Endodermal cell (in vitro differentiated cells): ENCODE results near the gene ERLIN1. TPM values are rescaled to one million over a fixed set of nuclear protein-coding genes. Genes with fewer than 3 reads are reported as not detected.

ENCODE experiments used
- DNase-seq: peaks from one replicate; pipeline ENCODE4 v3.0.0-alpha.2; 2017
- H3K27ac ChIP-seq: 2 replicates; pipeline ENCODE4 v1.5.1; 2013; ENCODE audit warnings: mild to moderate bottlenecking, low read depth, low read length, moderate library complexity
- H3K27me3 ChIP-seq: 2 replicates; pipeline ENCODE4 v1.6.1; 2013; ENCODE audit warnings: mild to moderate bottlenecking, low read length, moderate library complexity; ENCODE audit not compliant: insufficient read depth, control insufficient read depth, poor library complexity, severe bottlenecking
- H3K36me3 ChIP-seq: 2 replicates; pipeline ENCODE4 v1.7.0; 2013; ENCODE audit warnings: mild to moderate bottlenecking, low read length, moderate library complexity; ENCODE audit not compliant: control insufficient read depth, insufficient read depth
- H3K4me1 ChIP-seq: one replicate; pipeline ENCODE4 v1.7.0; 2013; ENCODE audit warnings: low read length; ENCODE audit not compliant: control insufficient read depth, insufficient read depth
- H3K4me3 ChIP-seq: 2 replicates; pipeline ENCODE4 v1.5.1; 2013; ENCODE audit warnings: mild to moderate bottlenecking, low read length, moderate library complexity
- H3K9ac ChIP-seq: 2 replicates; pipeline ENCODE4 v1.6.1; 2013; ENCODE audit warnings: mild to moderate bottlenecking, low read length, moderate library complexity; ENCODE audit not compliant: poor library complexity, severe bottlenecking; ENCODE audit errors: extremely low read depth
- H3K9me3 ChIP-seq: 2 replicates; pipeline ENCODE4 v1.6.1; 2013; ENCODE audit warnings: mild to moderate bottlenecking, low read length, moderate library complexity; ENCODE audit not compliant: control insufficient read depth
- H3K27ac Mint-ChIP-seq: 2 replicates; pipeline ENCODE4 v1.8.0; 2020; ENCODE audit warnings: mixed read lengths
- H3K27me3 Mint-ChIP-seq: 2 replicates; pipeline ENCODE4 v1.8.0; 2021; ENCODE audit warnings: mild to moderate bottlenecking, mixed read lengths; ENCODE audit not compliant: insufficient read depth
- H3K36me3 Mint-ChIP-seq: 2 replicates; pipeline ENCODE4 v1.8.0; 2020; ENCODE audit warnings: low read depth, mixed read lengths
- H3K4me1 Mint-ChIP-seq: 2 replicates; pipeline ENCODE4 v1.8.0; 2020; ENCODE audit warnings: mixed read lengths
- H3K4me3 Mint-ChIP-seq: 2 replicates; pipeline ENCODE4 v1.8.0; 2020; ENCODE audit warnings: mild to moderate bottlenecking, moderate library complexity, mixed read lengths
- H3K9me3 Mint-ChIP-seq: 2 replicates; pipeline ENCODE4 v1.8.0; 2020; ENCODE audit warnings: mild to moderate bottlenecking, mixed read lengths
- CTCF ChIP-seq: fragments of 200-600 bp; sonication (generic); conservative IDR thresholded peaks from 2 replicates; pipeline ENCODE4 v1.5.0; 2021; ENCODE audit warnings: antibody characterized with exemption, mild to moderate bottlenecking
- WGBS, 2 experiments: methylation state at CpG; one replicate each; pipeline versions ENCODE4 v1.1.5 to v1.1.7; 2013; ENCODE audit warnings: missing lambda C conversion rate in 2 of 2, mixed read lengths in 1 of 2; ENCODE audit not compliant: insufficient coverage in 1 of 2, insufficient read length in 1 of 2; 5-methylcytosine and 5-hydroxymethylcytosine counted together
- total RNA-seq, 2 donors: library from RNA; stranded (reverse); fragmentation: NEBNext Ultra II Directional in 1 of 2; extraction: Animal tissue kit (Norgen Biotek cat#: 25700) in 1 of 2; gene quantifications; 2 replicates in 1 of 2; 3 replicates in 1 of 2; pipeline ENCODE4 v1.2.1, GENCODE V29; 2021

The ERLIN1 gene
- total RNA-seq, 2 donors from 2014 or later = 35.0 to 42.6 TPM

- H3K9ac ChIP-seq = no peak overlapping the region
- no peaks in the 10 kb centered on the region for H3K27me3 ChIP-seq
- no peak for TF ChIP-seq CTCF
- Mint-ChIP-seq H3K4me1 (no peaks in the 10 kb centered on the region), H3K27me3 (no peaks in the 10 kb centered on the region), H3K36me3 (no peaks in the 10 kb centered on the region), H3K4me3 (no peak overlapping the region), H3K27ac (no peak overlapping the region), H3K9me3 (no peaks in the 10 kb centered on the region)
- no peaks in the 10 kb centered on the region for H3K9me3 ChIP-seq
- H3K4me1 ChIP-seq = no peaks in the 10 kb centered on the region
- no peak for DNase-seq
- no peak overlapping the region for H3K4me3 ChIP-seq
- no peaks in the 10 kb centered on the region for H3K36me3 ChIP-seq
- no peak overlapping the region for H3K27ac ChIP-seq
- WGBS, 2 experiments = 82% methylated on average over 2 of the region's 2 CpGs; no CpG with 5 or more reads in 1 of the 2 experiments
These were observed 65.3 kb downstream of the ERLIN1 start for GRCh38 chr10:100120550-100120949.

- Mint-ChIP-seq H3K4me3 (no peak overlapping the region), H3K27me3 (peaks cover under 1% of the 10 kb centered on the region), H3K4me1 (no peaks in the 10 kb centered on the region), H3K27ac (no peak overlapping the region), H3K36me3 (no peaks in the 10 kb centered on the region), H3K9me3 (no peaks in the 10 kb centered on the region)
- no peak for TF ChIP-seq CTCF
- no peaks in the 10 kb centered on the region for H3K4me1 ChIP-seq
- whole genome bisulfite sequencing, 2 experiments = 86% methylated on average over 3 of the region's 4 CpGs; no CpG with 5 or more reads in 1 of the 2 experiments
- H3K4me3 ChIP-seq = no peak overlapping the region
- H3K9me3 ChIP-seq = no peaks in the 10 kb centered on the region
- no peak for DNase-seq
- H3K36me3 ChIP-seq = no peaks in the 10 kb centered on the region
- H3K9ac ChIP-seq = no peak overlapping the region
- H3K27me3 ChIP-seq = no peaks in the 10 kb centered on the region
- H3K27ac ChIP-seq = no peak overlapping the region
These were observed 66.1 kb downstream of the ERLIN1 start for GRCh38 chr10:100119726-100120125.

- Mint-ChIP-seq H3K4me1 (no peaks in the 10 kb centered on the region), H3K27ac (no peak overlapping the region), H3K36me3 (no peaks in the 10 kb centered on the region), H3K4me3 (no peak overlapping the region), H3K27me3 (peaks cover 8% of the 10 kb centered on the region), H3K9me3 (no peaks in the 10 kb centered on the region)
- no peak overlapping the region for H3K4me3 ChIP-seq
- H3K4me1 ChIP-seq = no peaks in the 10 kb centered on the region
- H3K9ac ChIP-seq = no peak overlapping the region
- no peaks in the 10 kb centered on the region for H3K36me3 ChIP-seq
- H3K27ac ChIP-seq = no peak overlapping the region
- no peak for TF ChIP-seq CTCF
- no peaks in the 10 kb centered on the region for H3K9me3 ChIP-seq
- 65 to 87% methylated on average over 19 to 50 of the region's 51 CpGs for WGBS, 2 experiments
- H3K27me3 ChIP-seq = no peaks in the 10 kb centered on the region
- no peak for DNase-seq
These were observed 70.7 kb downstream of the ERLIN1 start for GRCh38 chr10:100114976-100115770.
